ENCODE results near the gene STAT4.

STAT4 gene

DNA sequence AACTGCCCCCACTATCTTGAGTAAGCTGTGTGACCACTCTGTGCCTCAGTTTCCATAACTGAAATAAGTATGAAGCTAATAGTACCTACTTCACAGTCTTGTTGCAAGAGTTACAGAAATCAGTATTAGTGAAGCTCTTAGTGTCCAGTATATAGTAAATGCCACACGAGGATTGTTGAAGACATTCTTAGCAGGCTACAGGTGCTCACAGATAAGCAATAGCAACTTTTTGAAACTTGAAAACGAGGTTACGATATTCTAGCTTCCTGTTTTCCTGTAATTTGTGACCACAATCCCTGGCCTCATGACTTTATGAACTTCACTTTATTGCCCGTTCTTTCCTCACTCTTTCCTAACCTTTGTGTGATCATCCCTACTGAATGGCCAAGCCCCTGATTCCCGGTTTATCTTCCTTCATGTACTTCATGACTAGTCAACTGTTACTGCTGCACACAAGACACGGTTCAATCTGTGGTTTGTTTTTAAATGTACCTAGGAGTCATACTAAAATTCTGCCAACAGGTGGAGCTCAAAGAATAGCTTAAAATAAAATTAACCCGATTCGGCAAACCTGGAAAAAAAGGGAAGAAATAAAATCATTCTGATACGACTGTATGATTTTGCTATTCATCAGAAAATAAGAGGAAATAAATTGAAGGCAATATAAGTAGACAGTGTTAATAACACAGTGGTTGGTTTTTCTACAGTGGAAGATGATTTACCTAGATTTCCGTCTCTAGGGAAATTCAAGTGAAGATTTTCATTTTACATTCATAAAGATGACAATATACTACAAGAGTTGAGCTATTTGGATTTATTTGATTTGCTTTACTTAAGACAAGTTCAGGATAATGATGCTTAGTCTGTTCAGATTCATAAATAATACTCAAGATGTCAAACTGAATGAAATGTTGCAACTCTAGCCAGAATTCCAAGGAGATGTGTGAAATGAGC, 98.7 kb downstream of the STAT4 start:
- H3K4me3 Mint-ChIP-seq = no peak overlapping the region
- H3K36me3 Mint-ChIP-seq (ENCODE audit: low read depth) = no peaks in the 10 kb centered on the region
- no peak overlapping the region for H3K27ac Mint-ChIP-seq
- H3K27me3 Mint-ChIP-seq (ENCODE audit: low read depth, poor library complexity) = no peaks in the 10 kb centered on the region
- TF ChIP-seq, protein P1, sequence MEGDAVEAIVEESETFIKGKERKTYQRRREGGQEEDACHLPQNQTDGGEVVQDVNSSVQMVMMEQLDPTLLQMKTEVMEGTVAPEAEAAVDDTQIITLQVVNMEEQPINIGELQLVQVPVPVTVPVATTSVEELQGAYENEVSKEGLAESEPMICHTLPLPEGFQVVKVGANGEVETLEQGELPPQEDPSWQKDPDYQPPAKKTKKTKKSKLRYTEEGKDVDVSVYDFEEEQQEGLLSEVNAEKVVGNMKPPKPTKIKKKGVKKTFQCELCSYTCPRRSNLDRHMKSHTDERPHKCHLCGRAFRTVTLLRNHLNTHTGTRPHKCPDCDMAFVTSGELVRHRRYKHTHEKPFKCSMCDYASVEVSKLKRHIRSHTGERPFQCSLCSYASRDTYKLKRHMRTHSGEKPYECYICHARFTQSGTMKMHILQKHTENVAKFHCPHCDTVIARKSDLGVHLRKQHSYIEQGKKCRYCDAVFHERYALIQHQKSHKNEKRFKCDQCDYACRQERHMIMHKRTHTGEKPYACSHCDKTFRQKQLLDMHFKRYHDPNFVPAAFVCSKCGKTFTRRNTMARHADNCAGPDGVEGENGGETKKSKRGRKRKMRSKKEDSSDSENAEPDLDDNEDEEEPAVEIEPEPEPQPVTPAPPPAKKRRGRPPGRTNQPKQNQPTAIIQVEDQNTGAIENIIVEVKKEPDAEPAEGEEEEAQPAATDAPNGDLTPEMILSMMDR (IDR thresholded peaks at IDR 0.05) = peak; percentile 58
- DNase-seq = no peak
- no peaks in the 10 kb centered on the region for H3K9me3 Mint-ChIP-seq
- H3K4me1 Mint-ChIP-seq = peaks cover 4% of the 10 kb centered on the region

DNA sequence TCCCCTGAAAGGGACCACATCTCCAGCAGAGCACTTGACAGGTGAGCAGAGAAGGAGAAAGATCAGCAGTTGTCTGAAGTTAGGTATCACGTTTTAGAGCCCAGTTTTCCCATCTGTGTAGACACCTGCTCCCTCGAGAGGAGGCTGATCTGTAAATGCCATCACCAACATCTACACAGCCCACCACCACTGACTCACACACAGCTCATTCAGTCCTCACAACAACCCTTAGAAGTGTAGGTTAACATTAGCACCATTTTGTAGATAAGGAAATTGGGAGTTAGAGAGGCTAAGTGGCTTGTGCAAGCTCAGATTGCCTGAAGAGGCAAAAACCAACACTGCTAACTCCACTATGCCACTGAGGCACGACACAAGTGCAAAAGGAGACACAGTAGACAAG, 99.6 kb downstream of the STAT4 start:
- peaks cover 3% of the 10 kb centered on the region for H3K27me3 Mint-ChIP-seq (ENCODE audit: low read depth, poor library complexity)
- H3K27ac Mint-ChIP-seq = no peak overlapping the region
- no peaks in the 10 kb centered on the region for H3K36me3 Mint-ChIP-seq (ENCODE audit: low read depth)
- no peaks in the 10 kb centered on the region for H3K9me3 Mint-ChIP-seq
- no peak for DNase-seq
- peaks cover 4% of the 10 kb centered on the region for H3K4me1 Mint-ChIP-seq
- TF ChIP-seq, protein P1 (IDR thresholded peaks at IDR 0.05) = no peak
- H3K4me3 Mint-ChIP-seq = no peak overlapping the region

DNA sequence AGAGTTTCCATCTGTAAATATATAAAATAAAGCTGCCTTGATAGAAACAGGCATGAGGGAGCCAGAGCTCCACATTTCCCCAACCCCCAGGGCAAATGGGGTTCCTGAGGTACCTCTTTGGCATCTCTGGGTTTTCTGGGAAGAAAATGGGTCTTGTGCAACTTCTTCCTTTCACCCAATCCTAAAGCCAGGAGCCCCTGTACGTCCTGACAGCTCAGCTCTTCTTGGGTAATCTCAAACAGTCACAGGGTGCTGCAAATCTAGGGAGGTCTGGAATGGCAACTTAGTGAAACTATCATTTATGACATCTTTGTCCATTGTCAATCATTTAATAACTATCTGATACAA, 100.2 kb downstream of the STAT4 start:
- no peaks in the 10 kb centered on the region for H3K36me3 Mint-ChIP-seq (ENCODE audit: low read depth)
- H3K4me3 Mint-ChIP-seq = no peak overlapping the region
- TF ChIP-seq, protein P1 (IDR thresholded peaks at IDR 0.05) = no peak
- H3K27me3 Mint-ChIP-seq (ENCODE audit: low read depth, poor library complexity) = peaks cover 7% of the 10 kb centered on the region
- peak overlapping the region; percentile 97 for H3K27ac Mint-ChIP-seq
- H3K4me1 Mint-ChIP-seq = peaks cover 4% of the 10 kb centered on the region
- peaks cover 4% of the 10 kb centered on the region for H3K9me3 Mint-ChIP-seq
- DNase-seq = no peak

DNA sequence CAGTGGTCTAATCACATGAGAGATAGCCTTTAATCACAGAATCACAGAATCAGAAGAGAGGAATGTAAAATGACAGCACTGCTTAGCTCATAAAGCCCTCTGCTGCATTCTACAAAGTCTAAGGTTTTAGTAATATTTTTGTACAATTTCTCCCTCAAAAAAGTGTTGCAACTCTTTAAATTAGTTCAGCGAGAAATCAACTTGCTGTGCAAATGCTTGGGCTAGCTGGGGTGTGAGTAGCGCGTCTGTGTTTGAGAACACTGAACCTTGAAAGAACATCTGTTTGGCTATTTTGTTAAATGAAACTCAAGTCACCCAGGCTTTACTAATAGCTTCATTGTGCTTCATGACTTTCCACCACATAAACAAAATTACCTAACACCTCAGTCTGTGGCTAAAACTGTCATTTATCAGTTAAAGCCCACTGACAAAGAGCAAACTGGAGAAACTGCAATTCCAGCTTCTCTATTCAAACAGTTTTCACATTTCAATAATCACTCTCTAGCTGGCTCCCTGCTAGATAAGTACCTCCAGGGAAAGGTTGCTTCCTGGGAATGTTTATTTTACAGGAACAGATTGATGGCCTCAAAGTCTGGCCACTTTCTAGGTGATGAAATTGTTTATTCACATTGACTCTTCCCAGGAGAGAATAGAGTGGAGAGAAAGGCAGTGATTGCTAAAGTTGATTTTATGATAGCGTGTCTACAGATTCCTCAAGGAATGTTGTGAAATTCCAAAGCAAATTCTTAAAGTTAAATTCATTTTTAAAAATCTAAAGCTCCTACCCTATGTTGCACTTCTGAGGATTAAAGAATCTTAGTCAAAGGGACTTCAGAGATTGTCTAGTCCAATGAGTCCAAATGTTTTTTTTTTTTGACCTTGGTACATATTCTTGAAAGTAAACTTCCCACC, 100.8 kb downstream of the STAT4 start:
- Mint-ChIP-seq H3K4me3 (no peak overlapping the region), H3K4me1 (peaks cover 4% of the 10 kb centered on the region), H3K9me3 (peaks cover 5% of the 10 kb centered on the region), H3K27ac (peak overlapping the region; percentile 97), H3K27me3 (ENCODE audit: low read depth, poor library complexity) (peaks cover 7% of the 10 kb centered on the region), H3K36me3 (ENCODE audit: low read depth) (no peaks in the 10 kb centered on the region)
- no peak for DNase-seq
- TF ChIP-seq, protein P1 (IDR thresholded peaks at IDR 0.05) = no peak

DNA sequence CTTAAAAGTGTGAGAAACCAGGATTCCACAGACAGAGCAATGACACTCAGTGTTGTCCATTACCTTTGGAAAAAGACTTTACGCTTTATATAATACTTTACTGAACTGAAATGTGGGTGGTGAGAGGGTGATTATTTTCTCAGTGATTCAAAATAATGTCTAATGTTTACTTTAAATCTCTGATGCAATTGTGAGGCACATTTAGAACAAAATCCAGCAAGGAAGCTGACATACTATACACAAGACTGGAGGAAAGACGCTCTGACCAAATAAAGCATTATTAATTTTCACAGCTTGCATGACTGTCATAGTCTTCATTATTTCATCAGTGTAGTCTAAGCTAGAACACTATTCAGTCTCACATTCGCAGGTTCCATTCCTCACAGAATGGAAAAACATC, 102.7 kb downstream of the STAT4 start:
- Mint-ChIP-seq H3K4me1 (no peaks in the 10 kb centered on the region), H3K27ac (no peak overlapping the region), H3K4me3 (no peak overlapping the region), H3K36me3 (ENCODE audit: low read depth) (peaks cover 7% of the 10 kb centered on the region), H3K9me3 (peaks cover 22% of the 10 kb centered on the region), H3K27me3 (ENCODE audit: low read depth, poor library complexity) (peaks cover 7% of the 10 kb centered on the region)
- no peak for DNase-seq
- TF ChIP-seq, protein P1 (IDR thresholded peaks at IDR 0.05) = no peak

All from nephron progenitor cell (in vitro differentiated cells).